Measurements from ENCODE around the gene AHCTF1. TPM values are rescaled to one million over a fixed set of nuclear protein-coding genes. Genes with fewer than 3 reads are reported as not detected.
A peak's percentile ranks its signal among the peaks of the same experiment; 100 is the strongest.

AHCTF1 gene
- polyA plus RNA-seq, 1 donor, result 21.4 TPM

- Histone ChIP-seq H3K27me3 (ENCODE audit: control insufficient read depth, insufficient read depth, low read length) (no peaks in the 10 kb centered on the region), H3K9me3 (ENCODE audit: control insufficient read depth, low read depth, low read length) (no peaks in the 10 kb centered on the region), H3K27ac (ENCODE audit: low read length) (no peak overlapping the region), H3K4me1 (ENCODE audit: control insufficient read depth, insufficient read depth, low read length) (peaks cover 14% of the 10 kb centered on the region), H3K4me3 (ENCODE audit: low read length) (no peak overlapping the region), H3K36me3 (ENCODE audit: control insufficient read depth, insufficient read depth, low read length) (no peaks in the 10 kb centered on the region)
- peak; percentile 38 to 63 for DNase-seq
- no CpG with 5 or more reads among the region's 11 CpGs for WGBS (ENCODE audit: insufficient coverage, low lambda C conversion rate)
Observed at GRCh38 chr1:246801241-246802020, 130.3 kb downstream of the AHCTF1 start.

GRCh38 chr1:246800756-246801155 is 131.0 kb downstream of the AHCTF1 start:
- H3K9me3 ChIP-seq (ENCODE audit: control insufficient read depth, low read depth, low read length), result no peaks in the 10 kb centered on the region
- no peaks in the 10 kb centered on the region for H3K27me3 ChIP-seq (ENCODE audit: control insufficient read depth, insufficient read depth, low read length)
- WGBS (ENCODE audit: insufficient coverage, low lambda C conversion rate), result no CpG with 5 or more reads among the region's 10 CpGs
- H3K4me1 ChIP-seq (ENCODE audit: control insufficient read depth, insufficient read depth, low read length), result peaks cover 14% of the 10 kb centered on the region
- DNase-seq, result no peak
- no peaks in the 10 kb centered on the region for H3K36me3 ChIP-seq (ENCODE audit: control insufficient read depth, insufficient read depth, low read length)
- H3K27ac ChIP-seq (ENCODE audit: low read length), result no peak overlapping the region
- H3K4me3 ChIP-seq (ENCODE audit: low read length), result no peak overlapping the region

- no peak for DNase-seq
- Histone ChIP-seq H3K36me3 (ENCODE audit: control insufficient read depth, insufficient read depth, low read length) (no peaks in the 10 kb centered on the region), H3K4me1 (ENCODE audit: control insufficient read depth, insufficient read depth, low read length) (peaks cover 14% of the 10 kb centered on the region), H3K27me3 (ENCODE audit: control insufficient read depth, insufficient read depth, low read length) (no peaks in the 10 kb centered on the region), H3K27ac (ENCODE audit: low read length) (no peak overlapping the region), H3K4me3 (ENCODE audit: low read length) (no peak overlapping the region), H3K9me3 (ENCODE audit: control insufficient read depth, low read depth, low read length) (no peaks in the 10 kb centered on the region)
- WGBS (ENCODE audit: insufficient coverage, low lambda C conversion rate), result no CpG with 5 or more reads among the region's 3 CpGs
Observed at GRCh38 chr1:246800356-246800755, 131.4 kb downstream of the AHCTF1 start.

GRCh38 chr1:246798606-246799496 is 132.9 kb downstream of the AHCTF1 start:
- WGBS (ENCODE audit: insufficient coverage, low lambda C conversion rate), result no CpG with 5 or more reads among the region's 22 CpGs
- H3K36me3 ChIP-seq (ENCODE audit: control insufficient read depth, insufficient read depth, low read length), result no peaks in the 10 kb centered on the region
- H3K4me1 ChIP-seq (ENCODE audit: control insufficient read depth, insufficient read depth, low read length), result peaks cover 10% of the 10 kb centered on the region
- H3K27ac ChIP-seq (ENCODE audit: low read length), result no peak overlapping the region
- H3K9me3 ChIP-seq (ENCODE audit: control insufficient read depth, low read depth, low read length), result peaks cover 4% of the 10 kb centered on the region
- H3K27me3 ChIP-seq (ENCODE audit: control insufficient read depth, insufficient read depth, low read length), result no peaks in the 10 kb centered on the region
- no peak for DNase-seq
- no peak overlapping the region for H3K4me3 ChIP-seq (ENCODE audit: low read length)

- Histone ChIP-seq H3K4me3 (ENCODE audit: low read length) (no peak overlapping the region), H3K9me3 (ENCODE audit: control insufficient read depth, low read depth, low read length) (peaks cover 4% of the 10 kb centered on the region), H3K27me3 (ENCODE audit: control insufficient read depth, insufficient read depth, low read length) (no peaks in the 10 kb centered on the region), H3K4me1 (ENCODE audit: control insufficient read depth, insufficient read depth, low read length) (peaks cover 14% of the 10 kb centered on the region), H3K36me3 (ENCODE audit: control insufficient read depth, insufficient read depth, low read length) (no peaks in the 10 kb centered on the region), H3K27ac (ENCODE audit: low read length) (no peak overlapping the region)
- no CpG with 5 or more reads among the region's 4 CpGs for WGBS (ENCODE audit: insufficient coverage, low lambda C conversion rate)
- DNase-seq, result no peak
Observed at GRCh38 chr1:246798107-246798506, 133.6 kb downstream of the AHCTF1 start.

GRCh38 chr1:246797597-246797996 is 134.2 kb downstream of the AHCTF1 start:
- peaks cover 4% of the 10 kb centered on the region for H3K9me3 ChIP-seq (ENCODE audit: control insufficient read depth, low read depth, low read length)
- peaks cover 14% of the 10 kb centered on the region for H3K4me1 ChIP-seq (ENCODE audit: control insufficient read depth, insufficient read depth, low read length)
- no peak overlapping the region for H3K27ac ChIP-seq (ENCODE audit: low read length)
- WGBS (ENCODE audit: insufficient coverage, low lambda C conversion rate), result no CpG with 5 or more reads among the region's 11 CpGs
- DNase-seq, result no peak
- H3K36me3 ChIP-seq (ENCODE audit: control insufficient read depth, insufficient read depth, low read length), result no peaks in the 10 kb centered on the region
- H3K27me3 ChIP-seq (ENCODE audit: control insufficient read depth, insufficient read depth, low read length), result no peaks in the 10 kb centered on the region
- H3K4me3 ChIP-seq (ENCODE audit: low read length), result no peak overlapping the region

GRCh38 chr1:246797157-246797556 is 134.6 kb downstream of the AHCTF1 start:
- no peak overlapping the region for H3K4me3 ChIP-seq (ENCODE audit: low read length)
- no peaks in the 10 kb centered on the region for H3K27me3 ChIP-seq (ENCODE audit: control insufficient read depth, insufficient read depth, low read length)
- no CpG with 5 or more reads among the region's 8 CpGs for WGBS (ENCODE audit: insufficient coverage, low lambda C conversion rate)
- peaks cover 10% of the 10 kb centered on the region for H3K4me1 ChIP-seq (ENCODE audit: control insufficient read depth, insufficient read depth, low read length)
- H3K36me3 ChIP-seq (ENCODE audit: control insufficient read depth, insufficient read depth, low read length), result no peaks in the 10 kb centered on the region
- H3K9me3 ChIP-seq (ENCODE audit: control insufficient read depth, low read depth, low read length), result peaks cover 4% of the 10 kb centered on the region
- DNase-seq, result no peak
- H3K27ac ChIP-seq (ENCODE audit: low read length), result no peak overlapping the region

GRCh38 chr1:246795906-246796694 is 135.6 kb downstream of the AHCTF1 start:
- whole genome bisulfite sequencing (ENCODE audit: insufficient coverage, low lambda C conversion rate), result 88% methylated on average over 1 of the region's 30 CpGs
- H3K9me3 ChIP-seq (ENCODE audit: control insufficient read depth, low read depth, low read length), result peaks cover 4% of the 10 kb centered on the region
- no peaks in the 10 kb centered on the region for H3K27me3 ChIP-seq (ENCODE audit: control insufficient read depth, insufficient read depth, low read length)
- H3K36me3 ChIP-seq (ENCODE audit: control insufficient read depth, insufficient read depth, low read length), result no peaks in the 10 kb centered on the region
- H3K27ac ChIP-seq (ENCODE audit: low read length), result no peak overlapping the region
- DNase-seq, result no peak
- H3K4me1 ChIP-seq (ENCODE audit: control insufficient read depth, insufficient read depth, low read length), result peaks cover 4% of the 10 kb centered on the region
- no peak overlapping the region for H3K4me3 ChIP-seq (ENCODE audit: low read length)

- Histone ChIP-seq H3K27ac (ENCODE audit: low read length) (no peak overlapping the region), H3K36me3 (ENCODE audit: control insufficient read depth, insufficient read depth, low read length) (no peaks in the 10 kb centered on the region), H3K4me1 (ENCODE audit: control insufficient read depth, insufficient read depth, low read length) (peaks cover 4% of the 10 kb centered on the region), H3K27me3 (ENCODE audit: control insufficient read depth, insufficient read depth, low read length) (no peaks in the 10 kb centered on the region), H3K9me3 (ENCODE audit: control insufficient read depth, low read depth, low read length) (peaks cover 4% of the 10 kb centered on the region), H3K4me3 (ENCODE audit: low read length) (no peak overlapping the region)
- DNase-seq, result no peak
- no CpG with 5 or more reads among the region's 27 CpGs for WGBS (ENCODE audit: insufficient coverage, low lambda C conversion rate)
Observed at GRCh38 chr1:246794828-246795671, 136.7 kb downstream of the AHCTF1 start.

Data from large intestine (tissue), 3 donors.